C4-2B (cell line): ENCODE data around the gene DISP1.

Experiments used
- CTCF ChIP-seq: fragments of 450-650 bp; conservative IDR thresholded peaks from 2 replicates; pipeline ENCODE4 v1.5.1; 2017; ENCODE audit warnings: mild to moderate bottlenecking
- ZFX ChIP-seq: fragments of 450-650 bp; IDR thresholded peaks from 2 replicates; pipeline ENCODE4 v1.6.1; 2017

- no peak for TF ChIP-seq CTCF
- TF ChIP-seq ZFX: no peak
Measured at GRCh38 chr1:222833356-222833876, 18.6 kb downstream of the DISP1 start.
